GM12878 (cell line): ENCODE results near the gene PRDM16.

Experiments used
- ATF7 ChIP-seq: fragments of 450-650 bp; IDR thresholded peaks from 2 replicates; pipeline ENCODE4 v1.6.1; 2016; ENCODE audit warnings: low read depth, mild to moderate bottlenecking
- CBX3 ChIP-seq: fragments of 200-600 bp; sonication (generic); IDR thresholded peaks from 2 replicates; pipeline ENCODE4 v1.6.1; 2016; ENCODE audit warnings: low read depth, borderline replicate concordance
- CREM ChIP-seq: IDR thresholded peaks from 2 replicates; pipeline ENCODE4 v1.6.1; 2014; ENCODE audit warnings: antibody characterized with exemption, low read depth
- FOXM1 ChIP-seq: IDR thresholded peaks from 2 replicates; pipeline ENCODE4 v1.6.1; 2012; ENCODE audit warnings: low read depth, mild to moderate bottlenecking, inconsistent platforms, low read length, moderate library complexity
- GABPA ChIP-seq: IDR thresholded peaks from 2 replicates; pipeline ENCODE4 v1.6.1; 2014; ENCODE audit warnings: antibody characterized with exemption, low read depth, mild to moderate bottlenecking, inconsistent platforms
- JUNB ChIP-seq: IDR thresholded peaks from 2 replicates; pipeline ENCODE4 v1.6.1; 2016; ENCODE audit warnings: antibody characterized with exemption, mild to moderate bottlenecking
- NRF1 ChIP-seq: conservative IDR thresholded peaks from 2 replicates; pipeline ENCODE4 v1.6.1; 2011; ENCODE audit warnings: mild to moderate bottlenecking, low read depth, low read length, improper control_type of control experiment
- RCOR1 ChIP-seq: conservative IDR thresholded peaks from 2 replicates; pipeline ENCODE4 v1.6.1; 2012; ENCODE audit warnings: low read depth, low read length, improper control_type of control experiment
- SRF ChIP-seq, 2 experiments: IDR thresholded peaks; 2 replicates each; pipeline ENCODE4 v1.6.1; 2011; ENCODE audit warnings: low read depth in 2 of 2, low read length in 2 of 2, mild to moderate bottlenecking in 1 of 2, moderate library complexity in 1 of 2
- TAF1 ChIP-seq: IDR thresholded peaks from 2 replicates; pipeline ENCODE4 v1.6.1; 2011; ENCODE audit warnings: mild to moderate bottlenecking, low read depth, low read length, borderline replicate concordance
- YY1 ChIP-seq: IDR thresholded peaks from 2 replicates; pipeline ENCODE4 v1.6.1; 2011; ENCODE audit warnings: low read depth, mild to moderate bottlenecking, low read length
- TF ChIP-seq, protein P1 (sequence below): fragments of 450-650 bp; IDR thresholded peaks from 2 replicates; pipeline ENCODE4 v1.6.1; 2016; ENCODE audit warnings: mild to moderate bottlenecking, moderate library complexity, borderline replicate concordance
- TF ChIP-seq, protein P2 (sequence below), 3 experiments: IDR thresholded peaks in 2 of 3; conservative IDR thresholded peaks in 1 of 3; 2 replicates each; pipeline ENCODE4 v1.5.1; 2011; ENCODE audit warnings: low read depth in 3 of 3, low read length in 3 of 3, mild to moderate bottlenecking in 3 of 3, control low read depth in 2 of 3, moderate library complexity in 2 of 3, inconsistent platforms in 1 of 3, mixed read lengths in 1 of 3; ENCODE audit not compliant: control insufficient read depth in 2 of 3, insufficient read depth in 1 of 3; ENCODE audit errors: extremely low read depth in 1 of 3
- TF ChIP-seq, protein P3 (sequence below): fragments of 450-650 bp; conservative IDR thresholded peaks from 2 replicates; pipeline ENCODE4 v1.6.1; 2017; ENCODE audit warnings: mild to moderate bottlenecking, moderate library complexity

DNA sequence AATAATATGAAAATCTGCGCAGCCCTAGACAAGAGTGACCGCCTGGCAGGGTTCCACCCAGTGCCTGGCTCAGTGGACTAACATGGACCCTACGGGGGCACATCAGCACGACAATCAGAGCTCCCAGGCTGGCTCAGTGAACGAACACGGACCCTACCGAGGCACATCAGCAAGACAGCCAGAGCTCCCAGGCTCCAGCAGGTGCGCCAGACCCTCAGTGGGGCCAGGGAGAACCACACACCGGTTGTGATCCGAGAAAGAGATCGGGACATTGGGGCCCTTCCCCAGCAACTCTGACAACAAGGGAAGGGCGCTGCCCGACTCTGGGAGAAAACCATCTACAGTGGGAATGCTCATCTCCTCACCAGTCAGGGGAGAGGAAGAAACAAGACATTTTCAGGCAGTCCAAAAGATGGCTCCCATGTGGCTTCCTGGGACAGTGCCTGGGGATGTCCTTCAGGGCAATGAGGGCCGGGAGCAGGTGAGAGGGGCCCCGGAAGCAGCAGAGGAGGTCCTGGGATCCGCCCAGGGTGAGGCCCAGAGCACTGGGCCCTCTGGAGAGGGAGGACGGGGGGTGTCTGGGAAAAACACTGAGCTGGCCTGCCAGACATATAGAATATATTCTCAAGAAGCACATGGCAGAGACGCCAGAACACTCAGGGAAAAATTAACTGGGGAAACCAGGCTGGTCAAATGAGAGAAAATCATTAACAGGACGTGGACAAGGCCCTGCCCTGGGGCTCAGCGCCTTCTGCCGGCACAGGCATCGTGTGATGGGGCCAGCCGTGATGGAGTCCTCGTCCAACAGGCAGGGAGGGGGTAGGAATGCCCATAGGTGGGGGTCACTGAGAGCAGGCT is 390.3 kb downstream of the PRDM16 start:
- TF ChIP-seq GABPA (no peak), YY1 (no peak), CREM (no peak), JUNB (no peak), FOXM1 (no peak), CBX3 (no peak), RCOR1 (no peak), NRF1 (no peak), ATF7 (no peak), SRF (IDR thresholded peaks at IDR 0.05; ENCODE audit: low read depth in 2 of 2, low read length in 2 of 2) (no peak), TAF1 (no peak)
- TF ChIP-seq, protein P1, sequence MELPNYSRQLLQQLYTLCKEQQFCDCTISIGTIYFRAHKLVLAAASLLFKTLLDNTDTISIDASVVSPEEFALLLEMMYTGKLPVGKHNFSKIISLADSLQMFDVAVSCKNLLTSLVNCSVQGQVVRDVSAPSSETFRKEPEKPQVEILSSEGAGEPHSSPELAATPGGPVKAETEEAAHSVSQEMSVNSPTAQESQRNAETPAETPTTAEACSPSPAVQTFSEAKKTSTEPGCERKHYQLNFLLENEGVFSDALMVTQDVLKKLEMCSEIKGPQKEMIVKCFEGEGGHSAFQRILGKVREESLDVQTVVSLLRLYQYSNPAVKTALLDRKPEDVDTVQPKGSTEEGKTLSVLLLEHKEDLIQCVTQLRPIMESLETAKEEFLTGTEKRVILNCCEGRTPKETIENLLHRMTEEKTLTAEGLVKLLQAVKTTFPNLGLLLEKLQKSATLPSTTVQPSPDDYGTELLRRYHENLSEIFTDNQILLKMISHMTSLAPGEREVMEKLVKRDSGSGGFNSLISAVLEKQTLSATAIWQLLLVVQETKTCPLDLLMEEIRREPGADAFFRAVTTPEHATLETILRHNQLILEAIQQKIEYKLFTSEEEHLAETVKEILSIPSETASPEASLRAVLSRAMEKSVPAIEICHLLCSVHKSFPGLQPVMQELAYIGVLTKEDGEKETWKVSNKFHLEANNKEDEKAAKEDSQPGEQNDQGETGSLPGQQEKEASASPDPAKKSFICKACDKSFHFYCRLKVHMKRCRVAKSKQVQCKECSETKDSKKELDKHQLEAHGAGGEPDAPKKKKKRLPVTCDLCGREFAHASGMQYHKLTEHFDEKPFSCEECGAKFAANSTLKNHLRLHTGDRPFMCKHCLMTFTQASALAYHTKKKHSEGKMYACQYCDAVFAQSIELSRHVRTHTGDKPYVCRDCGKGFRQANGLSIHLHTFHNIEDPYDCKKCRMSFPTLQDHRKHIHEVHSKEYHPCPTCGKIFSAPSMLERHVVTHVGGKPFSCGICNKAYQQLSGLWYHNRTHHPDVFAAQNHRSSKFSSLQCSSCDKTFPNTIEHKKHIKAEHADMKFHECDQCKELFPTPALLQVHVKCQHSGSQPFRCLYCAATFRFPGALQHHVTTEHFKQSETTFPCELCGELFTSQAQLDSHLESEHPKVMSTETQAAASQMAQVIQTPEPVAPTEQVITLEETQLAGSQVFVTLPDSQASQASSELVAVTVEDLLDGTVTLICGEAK: no peak
- TF ChIP-seq, protein P2, sequence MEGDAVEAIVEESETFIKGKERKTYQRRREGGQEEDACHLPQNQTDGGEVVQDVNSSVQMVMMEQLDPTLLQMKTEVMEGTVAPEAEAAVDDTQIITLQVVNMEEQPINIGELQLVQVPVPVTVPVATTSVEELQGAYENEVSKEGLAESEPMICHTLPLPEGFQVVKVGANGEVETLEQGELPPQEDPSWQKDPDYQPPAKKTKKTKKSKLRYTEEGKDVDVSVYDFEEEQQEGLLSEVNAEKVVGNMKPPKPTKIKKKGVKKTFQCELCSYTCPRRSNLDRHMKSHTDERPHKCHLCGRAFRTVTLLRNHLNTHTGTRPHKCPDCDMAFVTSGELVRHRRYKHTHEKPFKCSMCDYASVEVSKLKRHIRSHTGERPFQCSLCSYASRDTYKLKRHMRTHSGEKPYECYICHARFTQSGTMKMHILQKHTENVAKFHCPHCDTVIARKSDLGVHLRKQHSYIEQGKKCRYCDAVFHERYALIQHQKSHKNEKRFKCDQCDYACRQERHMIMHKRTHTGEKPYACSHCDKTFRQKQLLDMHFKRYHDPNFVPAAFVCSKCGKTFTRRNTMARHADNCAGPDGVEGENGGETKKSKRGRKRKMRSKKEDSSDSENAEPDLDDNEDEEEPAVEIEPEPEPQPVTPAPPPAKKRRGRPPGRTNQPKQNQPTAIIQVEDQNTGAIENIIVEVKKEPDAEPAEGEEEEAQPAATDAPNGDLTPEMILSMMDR (IDR thresholded peaks at IDR 0.05 in 2 of 3, conservative IDR thresholded peaks at IDR 0.05 in 1 of 3; ENCODE audit: control insufficient read depth in 2 of 3, extremely low read depth in 1 of 3, insufficient read depth in 1 of 3, low read depth in 3 of 3, low read length in 3 of 3): no peak
- TF ChIP-seq, protein P3, sequence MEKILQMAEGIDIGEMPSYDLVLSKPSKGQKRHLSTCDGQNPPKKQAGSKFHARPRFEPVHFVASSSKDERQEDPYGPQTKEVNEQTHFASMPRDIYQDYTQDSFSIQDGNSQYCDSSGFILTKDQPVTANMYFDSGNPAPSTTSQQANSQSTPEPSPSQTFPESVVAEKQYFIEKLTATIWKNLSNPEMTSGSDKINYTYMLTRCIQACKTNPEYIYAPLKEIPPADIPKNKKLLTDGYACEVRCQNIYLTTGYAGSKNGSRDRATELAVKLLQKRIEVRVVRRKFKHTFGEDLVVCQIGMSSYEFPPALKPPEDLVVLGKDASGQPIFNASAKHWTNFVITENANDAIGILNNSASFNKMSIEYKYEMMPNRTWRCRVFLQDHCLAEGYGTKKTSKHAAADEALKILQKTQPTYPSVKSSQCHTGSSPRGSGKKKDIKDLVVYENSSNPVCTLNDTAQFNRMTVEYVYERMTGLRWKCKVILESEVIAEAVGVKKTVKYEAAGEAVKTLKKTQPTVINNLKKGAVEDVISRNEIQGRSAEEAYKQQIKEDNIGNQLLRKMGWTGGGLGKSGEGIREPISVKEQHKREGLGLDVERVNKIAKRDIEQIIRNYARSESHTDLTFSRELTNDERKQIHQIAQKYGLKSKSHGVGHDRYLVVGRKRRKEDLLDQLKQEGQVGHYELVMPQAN: no peak
